NT2/D1 (cell line): ENCODE data around the gene CA12.

Experiments
- DNase-seq: peaks from one replicate; pipeline ENCODE4 v3.0.0-alpha.2; 2011; ENCODE audit warnings: low read depth, low spot score
- H3K27me3 ChIP-seq: 2 replicates; pipeline ENCODE4 v1.6.0; 2011; ENCODE audit warnings: mild to moderate bottlenecking; ENCODE audit not compliant: insufficient read length, insufficient read depth
- H3K36me3 ChIP-seq: 2 replicates; pipeline ENCODE4 v1.6.1; 2011; ENCODE audit warnings: mild to moderate bottlenecking, low read length, mixed read lengths; ENCODE audit not compliant: insufficient read depth, insufficient read length
- H3K4me1 ChIP-seq: 2 replicates; pipeline ENCODE4 v1.5.1; 2011; ENCODE audit not compliant: insufficient read depth, insufficient read length
- H3K4me3 ChIP-seq: 2 replicates; pipeline ENCODE4 v1.5.1; 2011; ENCODE audit warnings: low read depth; ENCODE audit not compliant: insufficient read length
- H3K9ac ChIP-seq: 2 replicates; pipeline ENCODE4 v1.6.0; 2011; ENCODE audit warnings: low read depth; ENCODE audit not compliant: insufficient read length
- H3K9me3 ChIP-seq: 2 replicates; pipeline ENCODE4 v1.5.1; 2011; ENCODE audit warnings: mild to moderate bottlenecking, low read length; ENCODE audit not compliant: insufficient read depth
- SUZ12 ChIP-seq: IDR thresholded peaks from 2 replicates; pipeline ENCODE4 v1.6.1; 2011; ENCODE audit not compliant: insufficient read length, insufficient read depth; ENCODE audit errors: extremely low read depth
- YY1 ChIP-seq: IDR thresholded peaks from 2 replicates; pipeline ENCODE4 v1.6.1; 2011; ENCODE audit not compliant: insufficient read length, insufficient read depth
- ZNF274 ChIP-seq: IDR thresholded peaks from 2 replicates; pipeline ENCODE4 v1.6.1; 2011; ENCODE audit warnings: mild to moderate bottlenecking, low read depth, low read length

CA12 gene

GRCh38 chr15:63313825-63314224 lies 67.8 kb downstream of the CA12 start:
- Histone ChIP-seq H3K9ac (no peak overlapping the region), H3K27me3 (no peaks in the 10 kb centered on the region), H3K4me3 (no peak overlapping the region), H3K9me3 (no peaks in the 10 kb centered on the region), H3K4me1 (peaks cover 2% of the 10 kb centered on the region), H3K36me3 (no peaks in the 10 kb centered on the region)
- DNase-seq, result no peak
- TF ChIP-seq SUZ12 (no peak), ZNF274 (no peak), YY1 (no peak)

GRCh38 chr15:63312286-63312685 lies 69.4 kb downstream of the CA12 start:
- Histone ChIP-seq H3K9ac (no peak overlapping the region), H3K4me3 (no peak overlapping the region), H3K9me3 (no peaks in the 10 kb centered on the region), H3K36me3 (no peaks in the 10 kb centered on the region), H3K4me1 (peaks cover 2% of the 10 kb centered on the region), H3K27me3 (no peaks in the 10 kb centered on the region)
- TF ChIP-seq SUZ12, result no peak
- no peak for TF ChIP-seq YY1
- no peak for TF ChIP-seq ZNF274
- DNase-seq, result peak; percentile 60

- no peak for TF ChIP-seq SUZ12
- TF ChIP-seq YY1, result no peak
- no peak for TF ChIP-seq ZNF274
- no peak for DNase-seq
- Histone ChIP-seq H3K36me3 (peaks cover 6% of the 10 kb centered on the region), H3K27me3 (no peaks in the 10 kb centered on the region), H3K9ac (no peak overlapping the region), H3K4me3 (no peak overlapping the region), H3K4me1 (peaks cover 2% of the 10 kb centered on the region), H3K9me3 (no peaks in the 10 kb centered on the region)
These were observed 71.0 kb downstream of the CA12 start for GRCh38 chr15:63310646-63311045.

- TF ChIP-seq ZNF274 (no peak), SUZ12 (no peak), YY1 (no peak)
- Histone ChIP-seq H3K27me3 (no peaks in the 10 kb centered on the region), H3K4me1 (peaks cover 2% of the 10 kb centered on the region), H3K36me3 (peaks cover 7% of the 10 kb centered on the region), H3K4me3 (no peak overlapping the region), H3K9me3 (no peaks in the 10 kb centered on the region), H3K9ac (no peak overlapping the region)
- DNase-seq, result no peak
These were observed 72.7 kb downstream of the CA12 start for GRCh38 chr15:63308947-63309346.

GRCh38 chr15:63308491-63308890 lies 73.2 kb downstream of the CA12 start:
- peaks cover 2% of the 10 kb centered on the region for H3K4me1 ChIP-seq
- H3K27me3 ChIP-seq, result no peaks in the 10 kb centered on the region
- TF ChIP-seq YY1 (no peak), ZNF274 (no peak), SUZ12 (no peak)
- H3K36me3 ChIP-seq, result peaks cover 11% of the 10 kb centered on the region
- DNase-seq, result no peak
- H3K9me3 ChIP-seq, result no peaks in the 10 kb centered on the region
- H3K4me3 ChIP-seq, result no peak overlapping the region
- H3K9ac ChIP-seq, result no peak overlapping the region

- TF ChIP-seq SUZ12, result no peak
- no peak for TF ChIP-seq ZNF274
- no peak for TF ChIP-seq YY1
- H3K4me1 ChIP-seq, result no peaks in the 10 kb centered on the region
- H3K9me3 ChIP-seq, result no peaks in the 10 kb centered on the region
These were observed 75.1 kb downstream of the CA12 start for GRCh38 chr15:63306492-63307073.

GRCh38 chr15:63305260-63305659 lies 76.4 kb downstream of the CA12 start:
- H3K9ac ChIP-seq, result no peak overlapping the region
- H3K4me1 ChIP-seq, result no peaks in the 10 kb centered on the region
- H3K4me3 ChIP-seq, result no peak overlapping the region
- peaks cover 13% of the 10 kb centered on the region for H3K36me3 ChIP-seq
- TF ChIP-seq SUZ12 (no peak), ZNF274 (no peak), YY1 (no peak)
- no peak for DNase-seq
- no peaks in the 10 kb centered on the region for H3K27me3 ChIP-seq
- no peaks in the 10 kb centered on the region for H3K9me3 ChIP-seq

More at GRCh38 chr15:63306492-63307073, 75.1 kb downstream of the CA12 start:
- Histone ChIP-seq H3K4me3 (no peak overlapping the region), H3K9ac (no peak overlapping the region), H3K36me3 (peaks cover 13% of the 10 kb centered on the region), H3K27me3 (no peaks in the 10 kb centered on the region)
- DNase-seq, result no peak

GRCh38 chr15:63301088-63301487 lies 80.6 kb downstream of the CA12 start:
- Histone ChIP-seq H3K36me3 (peaks cover 15% of the 10 kb centered on the region), H3K27me3 (no peaks in the 10 kb centered on the region)
- no peak for TF ChIP-seq YY1
- no peak for TF ChIP-seq ZNF274
- TF ChIP-seq SUZ12, result no peak

More at GRCh38 chr15:63301088-63301487, 80.6 kb downstream of the CA12 start:
- Histone ChIP-seq H3K9ac (no peak overlapping the region), H3K4me3 (no peak overlapping the region), H3K9me3 (no peaks in the 10 kb centered on the region), H3K4me1 (no peaks in the 10 kb centered on the region)
- no peak for DNase-seq
